Measurements from ENCODE around the gene RRP7A.
"Not testable (repeated sequence)": the region's sequence is repeated elsewhere in the genome, so short reads cannot be mapped to it uniquely, and the experiment has no call there.

Gene RRP7A

DNA sequence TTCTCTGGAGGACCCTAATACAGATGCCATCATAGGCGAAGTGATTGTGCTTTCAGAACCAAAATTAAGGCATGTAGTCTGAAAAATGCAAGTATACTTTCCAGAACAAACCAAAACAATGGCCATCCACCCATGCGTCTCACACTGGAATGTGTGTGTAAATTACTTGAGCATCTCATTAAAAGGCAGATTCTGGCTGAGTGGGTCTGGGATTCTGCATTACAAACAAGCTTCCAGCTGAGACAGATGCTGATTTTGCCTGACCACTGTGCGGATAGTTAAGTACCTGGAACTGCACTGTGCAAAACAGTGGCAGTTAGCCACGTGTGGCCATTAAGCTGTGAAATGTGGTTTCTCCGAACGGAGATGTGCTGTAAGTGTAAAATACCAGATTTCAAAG, 26.2 kb downstream of the RRP7A start:
- DNase-seq: no peak

DNA sequence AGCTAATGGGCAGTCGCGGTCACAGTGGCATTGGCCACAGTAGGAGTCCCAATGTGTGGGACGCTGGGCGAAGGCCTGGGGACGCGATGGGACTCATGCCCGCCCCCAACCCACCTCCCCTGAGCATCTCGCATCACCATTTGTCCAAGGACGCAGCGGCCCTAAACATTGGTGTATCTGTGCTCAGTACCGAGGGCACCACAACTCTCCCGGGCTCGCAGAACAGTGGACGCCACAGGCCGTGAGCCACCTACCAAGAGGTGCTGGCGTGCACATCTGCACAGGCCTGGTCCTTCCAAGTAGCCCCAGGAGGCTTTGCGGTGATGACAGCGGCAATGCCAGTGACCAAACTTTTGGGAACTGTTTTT, 27.3 kb downstream of the RRP7A start:
- no peak for DNase-seq

DNA sequence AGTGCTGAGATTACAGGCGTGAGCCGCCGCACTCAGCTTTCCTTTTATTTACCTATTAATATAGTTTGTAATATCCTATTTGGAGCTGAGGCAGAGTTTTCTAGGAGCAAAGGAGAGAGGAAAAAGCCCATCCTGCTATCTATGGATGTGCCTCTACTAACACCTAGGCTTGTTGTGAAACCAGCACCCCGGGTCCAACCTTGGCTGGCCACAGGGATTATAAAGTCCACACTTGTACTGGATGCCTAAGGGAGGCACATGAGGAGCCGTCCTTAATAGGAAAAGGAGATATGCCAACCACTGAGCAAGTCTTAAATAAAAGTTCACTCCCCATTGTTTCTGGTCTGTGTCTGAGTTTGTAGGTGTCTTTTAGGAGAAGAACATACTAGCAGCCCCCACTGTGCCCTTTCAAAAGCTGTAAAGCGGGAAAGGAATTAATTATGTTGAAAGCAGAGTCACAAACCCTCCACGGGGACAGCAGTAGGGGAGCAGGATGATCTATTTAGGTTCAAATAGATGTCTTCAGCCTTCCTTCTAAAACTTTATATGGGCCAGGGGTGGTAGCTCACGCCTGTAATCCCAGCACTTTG, 29.3 kb downstream of the RRP7A start:
- DNase-seq: no peak

DNA sequence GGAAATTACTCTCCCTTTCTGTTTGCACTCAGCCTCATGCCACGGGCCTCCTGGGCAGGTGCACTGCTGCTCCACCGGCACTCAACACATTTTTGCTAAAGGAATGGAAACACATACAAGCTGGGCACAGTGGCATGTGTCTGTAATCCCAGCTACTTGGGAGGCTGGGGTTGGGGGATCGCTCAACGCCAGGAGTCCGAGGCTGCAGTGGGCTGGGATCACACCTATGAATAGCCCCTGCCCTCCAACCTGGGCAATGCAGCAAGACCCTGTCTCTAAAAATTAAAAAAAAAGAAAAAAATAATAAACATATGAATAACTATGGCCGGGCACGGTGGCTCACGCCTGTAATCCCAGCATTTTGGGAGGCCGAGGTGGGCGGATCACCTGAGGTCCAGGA, 30.6 kb downstream of the RRP7A start:
- no peak for DNase-seq

DNA sequence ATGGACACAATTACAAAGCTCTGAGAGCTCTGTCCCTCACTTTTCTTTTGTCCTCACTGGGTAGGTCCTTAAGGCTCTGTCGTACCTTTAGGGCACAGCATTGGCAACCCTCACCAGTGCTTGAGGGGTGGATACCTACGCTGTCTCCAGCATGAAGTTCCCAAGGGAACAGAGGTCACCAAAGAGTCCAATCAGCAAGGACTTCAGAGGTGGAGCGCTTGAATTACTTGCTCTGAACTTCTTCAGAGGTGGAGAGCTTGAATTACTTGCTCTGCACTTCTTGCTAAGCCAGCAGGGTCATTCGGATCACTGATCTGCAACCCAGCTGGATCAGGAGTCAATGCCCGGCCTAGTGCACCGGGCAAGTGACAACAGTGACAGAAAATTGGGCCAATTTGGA, 35.1 kb downstream of the RRP7A start:
- DNase-seq: no peak

DNA sequence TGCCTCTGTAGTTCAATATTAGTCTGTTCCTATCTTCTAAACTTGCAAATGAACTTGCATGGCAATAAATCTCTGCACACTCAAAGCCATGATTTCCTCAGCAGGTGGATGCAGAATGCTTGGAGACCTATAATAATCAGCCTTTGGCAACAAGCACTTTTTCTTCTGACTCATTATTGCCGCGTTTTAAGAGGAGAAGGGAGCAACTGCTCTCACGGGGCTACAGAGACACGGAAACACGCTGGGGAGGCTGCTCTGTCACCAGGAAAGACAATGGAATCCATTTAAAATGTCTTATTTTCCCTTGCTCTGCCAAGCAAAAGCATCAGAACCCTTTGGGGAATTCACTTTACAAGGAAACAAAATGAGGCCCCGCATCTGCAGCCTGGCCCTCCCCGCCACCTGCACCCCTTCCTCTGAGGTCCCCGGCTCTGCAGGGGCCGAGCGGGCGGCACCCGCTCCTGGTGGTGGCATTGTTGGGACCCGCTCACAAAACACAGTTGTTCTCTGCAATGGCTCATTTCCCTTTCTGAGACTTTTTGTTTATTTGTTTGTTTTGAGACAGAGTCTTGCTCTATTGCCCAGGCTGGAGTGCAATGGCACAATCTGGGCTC, 35.9 kb downstream of the RRP7A start:
- DNase-seq: not testable (repeated sequence)

DNA sequence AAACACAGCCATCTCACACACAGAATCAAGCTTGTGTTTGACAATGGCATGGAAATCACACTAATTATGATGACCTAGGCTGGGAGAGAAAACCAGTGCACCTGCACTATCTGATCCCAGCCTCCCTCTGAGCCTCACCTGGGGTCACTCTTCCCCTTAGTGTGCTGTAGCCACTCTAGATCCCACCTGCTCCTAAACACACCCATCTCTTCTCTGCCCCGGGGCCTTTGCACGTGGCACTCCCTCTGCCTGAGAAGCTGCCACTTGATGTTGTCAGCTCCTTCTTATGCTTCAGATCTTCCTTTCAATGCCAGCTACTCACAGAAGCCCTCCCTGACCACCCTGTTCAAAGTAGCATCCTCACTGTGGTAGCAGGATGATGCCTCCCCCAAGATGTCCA, 44.5 kb downstream of the RRP7A start:
- no peak for DNase-seq

DNA sequence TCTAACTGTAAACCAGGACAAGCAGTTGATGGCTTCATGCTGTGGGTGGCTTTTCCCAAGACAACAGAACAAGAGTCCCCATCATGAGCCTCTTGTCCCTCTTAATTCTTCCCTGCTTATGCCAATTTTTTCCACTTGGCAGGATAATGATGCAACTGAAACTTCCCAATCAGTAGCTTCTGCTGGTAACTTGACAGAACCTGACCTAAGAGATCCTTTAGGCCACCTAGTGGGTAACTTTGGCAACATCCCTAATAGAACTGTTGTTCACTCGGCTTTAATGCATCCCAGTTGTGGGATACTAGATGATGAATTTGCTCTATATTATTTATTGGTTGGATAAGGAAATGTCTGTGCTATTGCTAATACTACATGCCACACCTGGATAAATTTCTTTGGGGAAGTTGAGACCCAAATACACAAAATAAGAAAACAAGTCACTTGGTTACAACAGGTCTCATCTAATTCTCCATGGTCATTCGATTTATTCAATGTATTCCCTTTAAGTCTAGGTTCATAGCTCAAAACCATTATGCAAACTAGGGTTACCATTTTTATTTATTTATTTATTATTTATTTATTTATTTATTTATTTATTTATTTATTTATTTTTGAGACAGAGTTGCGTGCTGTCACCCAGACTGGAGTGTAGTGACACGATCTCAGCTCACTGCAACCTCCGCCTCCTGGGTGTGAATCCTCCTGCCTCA, 46.0 kb downstream of the RRP7A start:
- DNase-seq: peak; percentile 65

DNA sequence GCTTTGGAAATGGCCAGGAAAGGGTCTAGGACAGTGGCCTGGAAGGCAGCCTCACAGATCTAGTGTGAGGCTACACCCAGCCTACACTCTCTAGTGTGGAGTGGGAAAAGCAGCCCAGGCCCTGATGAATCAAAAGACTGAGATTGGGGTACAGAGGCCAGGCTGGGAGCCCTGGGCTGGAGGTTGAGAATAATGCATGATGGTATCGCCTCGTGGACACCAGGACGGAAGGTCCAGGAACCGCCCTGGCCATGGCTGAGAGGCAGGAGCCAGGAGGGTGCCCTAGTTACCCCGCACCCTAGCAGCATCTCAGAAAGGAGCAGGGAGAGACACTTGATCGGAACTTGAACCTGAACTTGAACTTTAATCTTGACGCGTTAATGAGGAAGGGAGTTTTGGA, 46.9 kb downstream of the RRP7A start:
- no peak for DNase-seq

DNA sequence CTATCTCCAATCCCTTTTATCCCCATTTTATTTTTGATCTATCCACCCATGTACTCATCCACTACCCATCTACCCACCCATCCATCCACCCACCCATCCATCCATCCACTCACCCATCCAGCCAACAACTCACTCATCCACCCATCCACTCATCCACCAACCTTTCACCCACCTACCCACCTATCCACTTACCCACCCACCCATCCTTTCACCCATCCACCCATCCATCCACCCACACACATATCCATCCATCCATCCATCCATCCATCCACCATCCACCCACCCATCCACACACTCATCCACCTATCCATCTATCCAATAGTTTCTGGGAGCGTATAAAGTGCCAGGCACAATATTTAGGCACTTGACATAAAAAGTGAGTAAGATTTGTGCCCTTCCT, 48.2 kb downstream of the RRP7A start:
- DNase-seq: no peak

DNA sequence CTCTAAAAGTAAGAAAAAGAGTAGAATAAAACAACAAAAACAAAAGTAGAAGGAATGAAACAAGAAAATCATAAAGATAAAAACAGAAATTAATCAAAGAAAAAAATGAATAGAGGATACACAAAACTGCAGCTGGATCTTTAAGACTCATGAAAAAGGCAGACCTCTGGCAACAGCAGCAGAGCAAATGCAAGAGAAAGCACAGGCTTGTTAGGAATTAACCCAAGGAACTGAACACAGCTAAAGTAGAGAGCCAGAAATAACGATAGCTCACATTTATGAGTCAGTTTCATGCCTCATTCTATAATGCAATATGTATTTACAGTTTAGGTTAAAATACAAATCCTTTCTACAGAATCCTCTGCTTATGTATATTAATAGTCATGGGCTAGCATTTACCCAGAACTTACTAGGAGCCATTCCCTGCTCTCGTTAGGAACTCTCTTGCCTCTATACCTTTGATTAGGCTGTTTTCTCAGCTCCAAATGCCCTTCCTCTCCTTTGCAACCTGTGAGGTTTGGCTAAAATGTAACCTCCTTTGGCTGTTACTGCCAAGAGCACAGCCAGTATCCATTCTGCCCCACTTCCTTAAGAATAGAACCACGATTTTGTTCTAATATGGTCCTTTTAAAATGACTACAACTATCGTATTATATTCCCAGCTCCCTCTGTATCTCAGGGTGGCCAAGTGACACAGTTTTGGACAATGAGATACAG, 49.1 kb downstream of the RRP7A start:
- no peak for DNase-seq

DNA sequence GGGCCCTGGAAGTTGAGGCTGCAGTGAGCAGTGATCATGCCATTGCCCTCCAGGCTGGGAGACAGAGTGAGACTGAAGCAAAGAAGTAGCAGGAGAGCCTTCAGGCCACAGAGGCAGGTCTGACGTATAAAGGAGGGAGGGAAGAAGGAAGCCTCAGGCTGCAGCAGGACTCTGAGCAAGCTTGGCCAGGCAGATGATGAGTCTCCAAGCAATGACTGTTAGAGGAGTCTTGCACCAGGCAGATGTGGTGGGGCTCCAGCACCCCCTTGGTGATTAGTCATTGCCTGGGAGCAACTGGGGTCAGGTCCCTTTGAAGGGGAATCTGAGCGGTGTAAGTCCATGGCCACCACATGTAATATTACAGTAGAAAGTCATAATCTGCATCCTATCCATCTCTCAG, 50.8 kb downstream of the RRP7A start:
- DNase-seq: no peak

DNA sequence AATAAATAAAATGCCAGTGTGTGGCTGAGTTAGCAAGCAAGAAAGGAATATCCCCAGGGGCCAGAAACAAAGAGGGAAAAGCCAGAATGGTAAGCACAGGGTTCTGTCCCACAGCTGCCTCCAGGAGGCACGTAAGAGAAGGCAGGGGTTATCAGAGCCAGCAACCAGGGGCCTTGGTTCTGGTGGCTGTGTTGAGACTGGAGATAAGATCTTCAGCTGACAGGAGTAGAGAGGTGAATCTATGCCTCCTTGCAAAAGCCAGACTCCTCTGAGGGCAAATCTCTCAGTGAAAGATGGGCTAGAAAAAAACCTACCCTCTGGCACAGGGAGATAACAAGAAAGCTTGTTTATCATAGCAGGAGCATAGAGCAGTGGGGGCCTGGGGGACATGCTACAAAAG, 57.6 kb downstream of the RRP7A start:
- DNase-seq: peak; percentile 65

DNA sequence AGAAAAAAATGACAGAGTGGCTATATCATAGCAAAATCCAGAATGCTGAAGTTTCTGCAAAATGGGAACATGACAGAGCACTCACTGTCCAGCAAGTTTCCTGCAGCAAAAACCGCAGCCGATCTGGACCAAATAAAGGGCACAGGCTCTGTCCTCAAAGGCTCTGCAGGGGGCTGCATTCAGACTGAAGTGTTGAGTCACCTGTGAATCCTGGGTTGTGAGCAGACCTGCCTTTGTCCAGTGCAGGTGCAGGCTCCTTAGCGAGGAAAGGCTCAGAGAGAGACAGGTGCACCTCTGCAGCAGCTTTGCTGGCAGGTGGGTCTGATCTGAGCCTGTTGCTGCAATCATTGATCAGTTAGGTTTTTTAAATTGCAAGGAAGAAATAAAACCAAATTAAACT, 58.1 kb downstream of the RRP7A start:
- peak; percentile 85 for DNase-seq
